Neutrophil (primary cell): ENCODE measurements around the gene VPS26A.

Source experiments
- H3K27ac ChIP-seq: fragments of 200-600 bp; sonication (generic); 2 replicates; pipeline ENCODE4 v1.5.1; 2016; ENCODE audit warnings: mild to moderate bottlenecking, moderate library complexity
- H3K27me3 ChIP-seq: fragments of 200-600 bp; sonication (generic); 2 replicates; pipeline ENCODE4 v1.6.0; 2016; ENCODE audit warnings: mild to moderate bottlenecking
- H3K36me3 ChIP-seq: fragments of 200-600 bp; sonication (generic); 2 replicates; pipeline ENCODE4 v1.5.1; 2017
- H3K4me1 ChIP-seq, 2 experiments: fragments of 200-600 bp in 1 of 2; sonication (generic) in 1 of 2; 1 replicate in 1 of 2; 2 replicates in 1 of 2; pipeline versions ENCODE4 v1.5.1 to v1.6.1; 2013 to 2016; ENCODE audit warnings: low read depth in 1 of 2, low read length in 1 of 2, mild to moderate bottlenecking in 1 of 2, moderate library complexity in 1 of 2; ENCODE audit not compliant: control insufficient read depth in 1 of 2, insufficient read depth in 1 of 2
- H3K4me3 ChIP-seq, 2 experiments: fragments of 200-600 bp in 1 of 2; sonication (generic) in 1 of 2; 1 replicate in 1 of 2; 2 replicates in 1 of 2; pipeline ENCODE4 v1.5.1; 2013 to 2016; ENCODE audit warnings: low read depth in 1 of 2, low read length in 1 of 2, mild to moderate bottlenecking in 1 of 2, moderate library complexity in 1 of 2
- H3K9me3 ChIP-seq: fragments of 200-600 bp; sonication (generic); 2 replicates; pipeline ENCODE4 v1.5.1; 2016
- TF ChIP-seq, protein P1 (sequence below): fragments of 200-600 bp; sonication (generic); IDR thresholded peaks from 2 replicates; pipeline ENCODE4 v1.5.1; 2016; ENCODE audit warnings: antibody characterized with exemption

Gene VPS26A

DNA sequence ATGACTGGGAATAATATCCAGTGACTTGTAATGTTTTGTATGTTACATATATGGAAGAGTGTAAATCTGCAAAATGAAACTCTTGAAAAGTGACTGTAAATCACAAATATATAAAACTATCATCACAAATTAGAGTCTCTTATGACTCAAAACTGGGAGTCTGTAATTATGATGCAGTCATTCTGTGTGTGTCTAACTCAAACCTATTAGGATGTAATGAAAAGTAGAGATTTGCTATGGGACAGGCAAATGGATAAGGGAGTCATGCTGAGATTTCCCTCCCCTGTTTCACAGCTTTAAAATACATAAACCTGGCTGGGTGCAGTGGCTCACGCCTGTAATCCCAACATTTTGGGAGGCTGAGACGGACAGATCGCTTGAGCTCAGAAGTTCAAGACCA is 87.5 kb downstream of the VPS26A start:
- H3K36me3 ChIP-seq: peaks cover 12% of the 10 kb centered on the region
- TF ChIP-seq, protein P1, sequence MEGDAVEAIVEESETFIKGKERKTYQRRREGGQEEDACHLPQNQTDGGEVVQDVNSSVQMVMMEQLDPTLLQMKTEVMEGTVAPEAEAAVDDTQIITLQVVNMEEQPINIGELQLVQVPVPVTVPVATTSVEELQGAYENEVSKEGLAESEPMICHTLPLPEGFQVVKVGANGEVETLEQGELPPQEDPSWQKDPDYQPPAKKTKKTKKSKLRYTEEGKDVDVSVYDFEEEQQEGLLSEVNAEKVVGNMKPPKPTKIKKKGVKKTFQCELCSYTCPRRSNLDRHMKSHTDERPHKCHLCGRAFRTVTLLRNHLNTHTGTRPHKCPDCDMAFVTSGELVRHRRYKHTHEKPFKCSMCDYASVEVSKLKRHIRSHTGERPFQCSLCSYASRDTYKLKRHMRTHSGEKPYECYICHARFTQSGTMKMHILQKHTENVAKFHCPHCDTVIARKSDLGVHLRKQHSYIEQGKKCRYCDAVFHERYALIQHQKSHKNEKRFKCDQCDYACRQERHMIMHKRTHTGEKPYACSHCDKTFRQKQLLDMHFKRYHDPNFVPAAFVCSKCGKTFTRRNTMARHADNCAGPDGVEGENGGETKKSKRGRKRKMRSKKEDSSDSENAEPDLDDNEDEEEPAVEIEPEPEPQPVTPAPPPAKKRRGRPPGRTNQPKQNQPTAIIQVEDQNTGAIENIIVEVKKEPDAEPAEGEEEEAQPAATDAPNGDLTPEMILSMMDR: no peak
- no peak overlapping the region for H3K4me3 ChIP-seq
- H3K9me3 ChIP-seq: no peaks in the 10 kb centered on the region
- no peaks in the 10 kb centered on the region for H3K27me3 ChIP-seq
- H3K4me1 ChIP-seq: peaks cover 16 to 20% of the 10 kb centered on the region in 2 experiments
- no peak overlapping the region for H3K27ac ChIP-seq

DNA sequence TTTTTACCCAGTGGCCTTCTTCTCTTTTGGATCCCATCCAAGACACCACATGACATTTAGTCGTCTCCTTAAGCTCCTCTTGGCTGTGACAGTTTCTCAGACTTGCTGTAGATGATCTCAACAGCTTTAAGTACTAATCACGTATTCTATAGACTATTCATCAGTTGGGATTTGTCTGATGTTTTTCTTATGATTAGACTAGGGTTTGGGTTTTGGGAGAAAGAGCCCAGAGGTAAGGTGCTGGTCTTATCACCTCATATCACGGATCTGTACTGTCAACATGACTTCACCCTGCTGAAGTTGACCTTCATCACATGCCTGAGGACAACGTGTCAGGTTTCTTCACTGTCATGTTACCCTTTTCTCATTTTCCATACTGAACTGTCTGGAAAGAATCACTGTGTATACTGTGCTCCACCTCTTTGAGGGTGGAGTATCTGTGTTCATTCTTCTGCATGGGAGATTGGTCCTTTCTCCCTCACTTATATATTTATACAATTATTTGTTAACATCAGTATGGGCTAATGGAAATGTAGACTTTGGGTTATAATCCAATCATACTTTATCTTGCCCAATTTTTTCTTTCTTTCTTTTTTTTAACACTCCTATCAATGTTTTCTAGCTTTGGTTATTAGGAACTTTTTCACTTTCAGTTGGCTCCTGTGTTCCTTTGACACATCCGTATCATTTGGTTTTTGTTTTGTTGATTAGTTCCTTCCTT is 89.8 kb downstream of the VPS26A start:
- H3K4me1 ChIP-seq: peaks cover 16 to 20% of the 10 kb centered on the region in 2 experiments
- H3K27me3 ChIP-seq: no peaks in the 10 kb centered on the region
- TF ChIP-seq, protein P1: no peak
- H3K36me3 ChIP-seq: no peaks in the 10 kb centered on the region
- no peak overlapping the region for H3K27ac ChIP-seq
- H3K4me3 ChIP-seq: no peak overlapping the region
- no peaks in the 10 kb centered on the region for H3K9me3 ChIP-seq

DNA sequence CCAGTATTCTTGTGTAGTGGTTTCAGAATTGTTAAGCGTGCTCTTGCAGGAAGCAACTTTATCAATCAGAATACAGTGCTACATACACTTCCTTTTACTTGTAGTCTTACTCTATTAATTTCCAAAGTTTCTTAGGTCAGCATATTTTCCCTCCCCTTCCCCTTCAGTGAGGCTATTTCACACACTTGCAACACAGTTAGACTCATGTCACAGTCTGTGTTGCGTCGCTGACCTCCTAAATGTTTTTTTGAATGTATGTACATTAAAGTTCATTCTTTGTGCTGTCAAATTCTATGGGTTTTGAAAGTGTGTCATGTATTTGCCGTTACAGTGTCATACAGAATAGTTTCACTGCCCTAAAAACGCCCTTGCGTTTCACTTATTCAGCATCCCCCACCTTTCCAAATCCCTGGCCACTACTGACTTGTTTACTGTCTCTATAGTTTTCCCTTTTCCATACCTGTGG is 90.7 kb downstream of the VPS26A start:
- H3K9me3 ChIP-seq: no peaks in the 10 kb centered on the region
- peak overlapping the region; percentile 60 for H3K27ac ChIP-seq
- H3K4me1 ChIP-seq: peaks cover 16 to 20% of the 10 kb centered on the region in 2 experiments
- H3K4me3 ChIP-seq: peak overlapping the region in 1 of 2 experiments; percentile 25
- H3K27me3 ChIP-seq: no peaks in the 10 kb centered on the region
- no peaks in the 10 kb centered on the region for H3K36me3 ChIP-seq
- TF ChIP-seq, protein P1: no peak

DNA sequence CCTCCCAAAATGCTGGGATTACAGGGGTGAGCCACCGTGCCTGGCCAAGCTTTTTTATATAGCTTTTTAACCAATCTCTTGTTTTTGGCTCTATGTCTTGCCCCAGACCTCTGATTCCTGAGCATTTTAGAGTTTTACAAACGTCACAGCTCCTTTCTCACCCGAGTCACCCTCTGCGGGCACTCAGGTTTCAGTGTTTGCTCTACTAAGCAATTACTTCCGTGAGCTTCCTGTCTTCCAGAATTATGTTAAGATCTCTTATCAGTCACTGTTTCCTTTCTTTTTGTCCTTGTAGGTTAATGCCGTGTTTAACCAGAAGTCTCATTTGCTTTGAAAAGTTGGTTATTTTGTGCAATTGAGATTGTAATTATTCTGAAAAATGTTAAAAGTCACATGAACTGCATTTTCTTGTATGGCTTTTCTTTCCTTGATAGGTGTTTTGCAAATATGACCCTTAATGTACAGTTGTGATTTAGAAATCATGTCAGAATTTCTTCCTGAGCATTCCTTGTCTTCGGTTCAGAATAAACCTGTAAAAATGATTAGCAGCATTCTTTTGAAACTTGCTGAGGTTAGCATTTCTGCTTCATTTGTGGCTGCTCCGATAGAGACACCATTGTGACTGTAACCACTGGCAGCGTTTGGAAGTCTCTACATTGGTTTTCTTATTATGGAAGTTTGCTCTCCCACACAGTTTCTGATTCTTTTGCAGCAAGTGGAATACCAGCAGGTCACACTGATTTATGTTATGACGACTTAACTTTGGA is 91.6 kb downstream of the VPS26A start:
- peak overlapping the region in 1 of 2 experiments; percentile 25 for H3K4me3 ChIP-seq
- TF ChIP-seq, protein P1: no peak
- H3K9me3 ChIP-seq: no peaks in the 10 kb centered on the region
- H3K36me3 ChIP-seq: no peaks in the 10 kb centered on the region
- peaks cover 16 to 20% of the 10 kb centered on the region in 2 experiments for H3K4me1 ChIP-seq
- H3K27me3 ChIP-seq: no peaks in the 10 kb centered on the region
- peak overlapping the region; percentile 60 for H3K27ac ChIP-seq

DNA sequence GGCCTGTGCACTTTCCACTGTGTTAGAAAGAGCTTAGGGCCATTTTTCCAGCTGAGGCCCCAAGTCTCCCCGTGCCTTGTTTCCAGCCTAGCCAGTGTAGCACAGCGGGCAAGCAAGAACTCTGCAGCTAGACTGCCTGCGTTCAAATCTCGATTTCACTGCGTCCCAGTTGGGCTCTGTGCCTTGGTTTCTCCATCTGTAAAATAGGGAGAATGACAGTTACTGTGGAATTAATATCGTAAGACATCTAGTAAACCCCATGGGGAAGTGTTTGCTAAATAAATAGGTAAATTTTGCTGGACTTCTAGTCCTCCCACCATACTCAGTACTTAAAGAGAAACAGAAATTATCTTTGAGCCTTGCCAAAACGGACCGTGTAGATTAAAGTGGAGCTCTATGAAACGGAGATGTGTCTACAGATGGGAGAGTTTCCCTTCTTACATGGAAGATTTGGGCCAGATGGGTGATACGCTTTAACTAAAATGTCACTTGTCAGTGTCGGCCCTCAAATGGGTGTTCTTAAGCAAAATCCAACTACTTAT is 92.7 kb downstream of the VPS26A start:
- Histone ChIP-seq H3K27ac (no peak overlapping the region), H3K36me3 (no peaks in the 10 kb centered on the region), H3K4me3 (no peak overlapping the region), H3K4me1 (peaks cover 16 to 20% of the 10 kb centered on the region in 2 experiments), H3K9me3 (no peaks in the 10 kb centered on the region), H3K27me3 (no peaks in the 10 kb centered on the region)
- TF ChIP-seq, protein P1: no peak
